CD4-positive, alpha-beta T cell treated with Interleukin-21 for 1 hour (primary cell): ENCODE data around the gene TSGA10IP.
"Not testable (repeated sequence)": the region's sequence is repeated elsewhere in the genome, so short reads cannot be mapped to it uniquely, and the experiment has no call there.

Experiments
- DNase-seq: peaks from one replicate; pipeline ENCODE4 v3.0.0-alpha.2; 2020

The TSGA10IP gene

GRCh38 chr11:65947603-65948125 lies 2.4 kb downstream of the TSGA10IP start:
- no peak for DNase-seq

- DNase-seq = not testable (repeated sequence)
Observed at GRCh38 chr11:65950711-65951110, 5.4 kb downstream of the TSGA10IP start.

GRCh38 chr11:65951641-65952040 lies 6.4 kb downstream of the TSGA10IP start:
- DNase-seq = not testable (repeated sequence)

- no peak for DNase-seq
Observed at GRCh38 chr11:65952052-65952521, 6.8 kb downstream of the TSGA10IP start.

GRCh38 chr11:65953471-65953870 lies 8.2 kb downstream of the TSGA10IP start:
- DNase-seq = no peak

- DNase-seq = no peak
Observed at GRCh38 chr11:65954771-65955170, 9.5 kb downstream of the TSGA10IP start.

GRCh38 chr11:65958291-65958690 lies 13.0 kb downstream of the TSGA10IP start:
- DNase-seq = no peak

GRCh38 chr11:65958774-65959420 lies 13.6 kb downstream of the TSGA10IP start:
- DNase-seq = no peak

GRCh38 chr11:65960824-65961266 lies 15.6 kb downstream of the TSGA10IP start:
- DNase-seq = no peak

- peak; percentile 98 for DNase-seq
Observed at GRCh38 chr11:65961267-65962140, 16.2 kb downstream of the TSGA10IP start, which contains the start of gene SART1. TSS of gene SART1 (plus strand) at chr11:65961734. CDS start at chr11:65961781, 47 bp downstream.

- DNase-seq = peak; percentile 66
Observed at GRCh38 chr11:65962141-65962564, 16.9 kb downstream of the TSGA10IP start.

GRCh38 chr11:65964906-65965305 lies 19.6 kb downstream of the TSGA10IP start:
- no peak for DNase-seq

GRCh38 chr11:65965986-65966762 lies 20.9 kb downstream of the TSGA10IP start:
- DNase-seq = no peak

- DNase-seq = no peak
Observed at GRCh38 chr11:65967329-65967934, 22.2 kb downstream of the TSGA10IP start.

- DNase-seq = no peak
Observed at GRCh38 chr11:65968600-65969482, 23.6 kb downstream of the TSGA10IP start.

GRCh38 chr11:65972116-65972515 lies 26.8 kb downstream of the TSGA10IP start:
- no peak for DNase-seq

- DNase-seq = no peak
Observed at GRCh38 chr11:65973439-65974110, 28.3 kb downstream of the TSGA10IP start.

- DNase-seq = no peak
Observed at GRCh38 chr11:65975771-65976170, 30.5 kb downstream of the TSGA10IP start.

GRCh38 chr11:65976216-65977176 lies 31.2 kb downstream of the TSGA10IP start:
- DNase-seq = no peak
